Glomerular endothelial cell (primary cell): ENCODE measurements around the gene C9orf152. TPM values are rescaled to one million over a fixed set of nuclear protein-coding genes. Genes with fewer than 3 reads are reported as not detected.

Experiments used
- DNase-seq: peaks from one replicate; pipeline ENCODE4 v3.0.0-alpha.2; 2011; ENCODE audit warnings: low read depth, low spot score; ENCODE audit errors: extremely low read depth
- total RNA-seq: library from RNA; depleted of rRNA; stranded (reverse); fragments of >200 nt; gene quantifications from 2 replicates; pipeline ENCODE4 v1.2.3, GENCODE V29; 2015

Gene C9orf152
- total RNA-seq, 1 donor from 2014 or later, result not detected

DNA sequence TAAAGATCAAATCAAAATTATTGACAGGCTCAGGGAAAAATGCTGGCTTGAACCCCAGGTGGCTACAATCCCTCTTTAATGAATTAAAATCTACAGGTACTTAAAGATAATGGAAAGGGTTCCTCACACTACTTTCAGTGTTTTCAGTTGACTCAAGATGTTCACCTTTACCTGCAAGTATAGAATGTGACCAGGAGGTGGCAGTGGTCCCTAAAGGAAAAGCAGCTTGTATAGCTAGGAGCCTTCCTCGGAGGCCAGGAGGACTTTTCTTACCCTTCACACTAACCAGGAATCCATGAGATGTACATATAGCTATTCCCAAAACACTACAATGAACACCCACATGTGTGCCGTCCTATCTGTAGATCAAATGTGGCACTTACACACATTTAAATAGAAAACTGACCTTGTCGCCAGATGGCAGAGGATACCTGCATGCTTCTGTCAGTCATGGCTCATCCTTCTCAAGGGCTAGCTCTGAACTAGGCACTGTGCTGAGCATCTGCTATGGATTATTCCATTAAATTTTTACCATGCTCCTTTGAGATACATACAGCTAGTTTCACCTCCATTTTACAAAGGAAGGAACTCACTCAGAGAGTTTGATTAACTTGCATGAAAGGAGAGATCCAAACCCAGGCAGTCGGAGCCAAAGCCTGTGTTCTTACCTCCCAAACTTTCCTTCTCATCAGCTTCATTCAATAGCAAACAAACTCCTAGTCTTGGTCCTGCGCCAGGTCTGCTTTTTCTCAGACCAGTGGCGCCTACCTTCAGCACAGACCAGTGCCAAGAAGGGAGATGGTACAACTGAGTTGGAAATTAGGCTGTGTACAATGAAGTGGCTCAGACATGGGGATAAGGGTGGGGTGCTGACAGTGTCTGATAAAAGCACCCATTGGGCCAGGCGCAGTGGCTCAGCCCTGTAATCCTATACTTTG, 24.5 kb downstream of the C9orf152 start:
- peak; percentile 54 for DNase-seq

DNA sequence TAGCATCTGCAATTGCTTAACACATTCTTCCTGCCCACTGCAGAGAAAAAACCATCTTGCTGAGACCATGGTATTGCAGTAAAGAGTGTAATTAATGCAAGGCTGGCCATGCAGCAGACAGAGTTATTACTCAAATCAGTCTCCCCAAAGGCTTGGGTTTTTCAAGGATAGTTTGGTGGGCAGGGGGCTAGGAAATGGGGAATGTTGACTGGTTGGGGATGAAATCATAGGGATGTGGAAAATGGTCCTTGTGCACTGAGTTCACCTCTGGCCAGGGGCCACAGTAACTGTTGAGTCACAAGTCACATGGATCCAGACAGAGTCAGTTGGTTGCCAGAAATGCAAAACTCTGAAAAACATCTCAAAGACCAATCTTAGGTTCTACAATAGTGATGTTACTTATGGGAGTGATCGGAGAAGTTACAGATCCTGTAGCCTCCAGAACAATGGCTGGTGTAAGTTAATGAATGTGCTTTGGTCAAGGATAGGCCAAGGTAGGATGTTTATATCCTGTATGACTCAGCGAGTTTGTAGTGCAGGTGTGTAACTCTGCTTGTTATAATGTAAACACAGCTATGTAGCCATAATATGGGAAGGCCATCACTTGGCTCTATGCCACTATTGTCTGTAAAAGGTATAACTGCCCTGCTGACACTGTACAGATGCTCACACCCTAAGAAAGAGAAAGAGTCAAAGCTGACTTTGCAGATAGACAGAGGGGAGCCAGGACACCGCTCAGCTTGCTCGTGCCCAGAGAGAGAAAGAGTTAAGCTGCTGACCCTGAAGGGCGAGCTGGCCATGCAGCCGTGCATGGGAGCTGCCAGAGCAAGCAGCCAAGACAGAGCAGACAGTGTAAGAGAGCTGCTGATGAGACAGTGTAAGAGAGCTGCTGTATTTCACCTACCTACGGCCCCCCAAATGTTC, 27.2 kb downstream of the C9orf152 start:
- peak; percentile 22 for DNase-seq

DNA sequence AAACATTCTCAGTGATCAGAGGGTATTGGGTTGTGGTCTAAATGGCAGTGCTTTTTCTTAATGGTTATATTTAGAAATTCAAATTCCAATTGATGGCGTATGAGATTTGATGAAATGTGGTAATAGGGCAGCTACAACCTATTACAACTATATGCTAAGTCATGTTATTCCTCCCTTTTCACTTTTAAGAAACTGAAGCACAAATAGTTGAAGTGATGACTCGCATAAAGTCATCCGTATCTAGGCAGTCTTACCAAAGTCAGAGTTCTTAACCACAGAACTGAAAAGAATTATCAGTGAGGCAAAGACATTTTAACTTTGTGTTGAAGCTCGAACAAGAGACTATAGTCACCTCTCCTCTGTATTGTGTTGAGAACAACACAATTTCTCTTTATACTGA, 28.2 kb downstream of the C9orf152 start:
- DNase-seq, result no peak

DNA sequence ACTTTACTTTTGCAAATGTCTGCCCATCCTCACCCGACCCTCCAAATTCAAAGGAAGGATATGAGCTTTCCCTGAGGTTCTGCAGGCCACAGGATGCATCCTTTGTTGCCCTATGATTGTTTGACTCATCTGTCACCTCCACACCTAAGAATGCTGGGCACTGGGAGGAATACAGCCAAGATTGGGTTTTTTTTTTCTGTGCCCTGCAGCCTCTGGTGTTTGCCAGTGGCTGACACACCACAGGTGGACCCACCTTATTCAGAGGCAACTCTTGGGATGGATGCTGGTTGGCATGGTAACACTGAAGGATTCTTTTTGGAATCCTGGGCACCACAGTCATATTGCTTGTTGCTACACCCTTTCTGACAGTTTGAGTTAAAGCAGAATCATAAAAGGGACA, 29.7 kb downstream of the C9orf152 start:
- DNase-seq, result no peak

DNA sequence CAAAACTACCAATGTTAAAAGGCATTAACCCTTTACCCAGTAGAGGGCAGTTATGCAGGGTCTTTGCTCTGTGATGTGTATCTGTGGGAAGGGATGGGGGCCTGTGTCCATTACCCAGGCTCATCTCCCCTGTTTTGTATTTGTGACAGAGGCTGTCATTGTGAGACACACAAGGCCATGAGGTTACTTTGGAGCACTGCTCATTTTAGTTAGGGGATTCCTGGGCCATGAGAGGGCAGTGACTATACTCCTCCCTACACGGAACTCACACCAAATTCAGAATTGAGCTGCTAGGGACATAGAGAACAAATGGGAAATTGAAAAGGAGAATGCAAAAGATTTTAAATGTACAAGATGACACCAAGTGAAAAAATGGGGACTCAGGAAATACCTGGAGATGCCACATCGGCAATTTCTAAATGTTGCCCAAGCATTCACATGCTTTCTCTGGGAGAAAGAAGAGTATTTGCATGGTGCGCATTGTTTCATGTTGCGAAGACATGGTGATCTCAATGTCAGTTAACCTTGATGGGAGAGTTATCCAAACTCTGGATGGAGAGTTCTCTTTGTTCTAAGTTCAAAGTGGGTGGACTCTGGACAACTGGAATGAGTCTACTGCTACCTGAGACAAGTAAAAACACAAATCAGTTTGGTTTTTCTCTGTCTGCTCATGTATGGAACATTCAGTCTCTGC, 32.5 kb downstream of the C9orf152 start:
- DNase-seq, result no peak

DNA sequence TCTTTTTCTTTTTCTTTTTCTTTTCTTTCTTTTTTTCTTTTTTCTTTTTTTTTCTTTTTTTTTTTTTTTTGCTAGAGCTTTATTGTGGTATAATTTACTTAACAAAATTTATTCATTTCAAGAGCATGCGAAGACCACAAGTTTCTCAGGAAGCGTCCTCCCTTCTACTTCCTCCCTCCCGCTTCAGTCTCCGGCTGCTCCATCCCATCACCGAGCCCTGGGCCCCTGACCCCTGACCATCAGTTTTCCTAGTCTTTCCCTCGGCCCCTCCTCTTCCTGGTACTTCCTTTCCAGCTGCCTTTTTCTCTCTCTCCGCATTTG, 34.7 kb downstream of the C9orf152 start:
- no peak for DNase-seq

DNA sequence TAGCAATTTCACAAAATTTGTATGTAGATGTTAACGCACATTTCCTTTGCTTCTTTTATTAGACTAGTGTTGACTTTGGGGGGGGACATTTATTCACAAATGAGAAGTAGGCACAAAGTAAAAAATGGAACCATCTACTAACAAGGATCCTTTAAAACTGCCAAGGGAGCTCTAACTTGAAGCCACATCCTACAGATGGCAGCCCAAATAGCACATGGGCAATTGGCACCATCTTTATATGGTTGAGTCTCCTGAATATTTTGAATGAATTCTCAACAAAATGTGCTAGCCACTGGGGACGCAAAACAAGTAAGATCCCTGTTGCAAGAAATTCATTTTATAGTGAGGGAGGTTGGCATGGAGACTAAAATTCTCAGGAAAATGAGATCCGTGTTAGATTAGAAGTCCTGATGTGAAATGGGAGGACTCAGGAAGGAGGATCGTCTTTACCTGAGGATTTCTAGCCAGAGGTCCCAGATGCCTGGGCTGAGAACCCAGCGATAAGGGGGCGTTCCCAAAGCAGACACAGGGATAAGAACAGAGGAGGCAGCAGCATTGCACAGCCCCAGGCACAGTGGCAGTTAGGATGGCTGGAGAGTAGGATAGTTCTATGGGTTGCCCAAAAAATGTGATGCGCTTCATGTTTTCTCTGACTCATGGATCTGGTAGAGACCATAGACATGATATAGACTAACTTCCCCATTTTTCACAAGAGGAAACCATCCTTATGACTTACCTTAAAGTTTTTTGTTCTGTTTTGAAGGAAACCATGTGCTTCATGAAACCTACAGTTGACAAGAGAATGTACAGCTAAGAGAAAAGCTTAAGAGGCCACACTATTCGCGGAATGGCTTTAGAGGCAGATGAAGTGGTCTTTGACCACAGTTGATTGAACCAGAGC, 37.4 kb downstream of the C9orf152 start:
- no peak for DNase-seq

DNA sequence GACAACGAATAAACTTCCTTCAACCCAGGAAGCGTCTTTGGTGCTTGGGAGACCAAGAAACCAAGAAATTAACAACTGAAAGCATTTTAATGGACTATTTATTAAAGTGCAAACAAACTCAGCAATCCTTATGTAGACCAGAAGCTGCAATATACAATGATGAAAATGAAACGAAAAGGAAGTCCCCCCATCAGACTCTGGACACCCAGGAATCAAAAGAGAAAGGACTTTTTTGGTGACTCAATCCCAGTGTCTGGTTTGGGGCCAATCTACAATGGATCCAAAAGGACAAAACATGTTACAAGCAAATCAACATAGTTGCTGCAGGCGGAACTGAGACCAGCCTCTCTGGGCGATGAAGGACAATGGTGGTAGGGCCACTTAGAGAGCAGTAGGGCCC, 39.5 kb downstream of the C9orf152 start:
- no peak for DNase-seq

DNA sequence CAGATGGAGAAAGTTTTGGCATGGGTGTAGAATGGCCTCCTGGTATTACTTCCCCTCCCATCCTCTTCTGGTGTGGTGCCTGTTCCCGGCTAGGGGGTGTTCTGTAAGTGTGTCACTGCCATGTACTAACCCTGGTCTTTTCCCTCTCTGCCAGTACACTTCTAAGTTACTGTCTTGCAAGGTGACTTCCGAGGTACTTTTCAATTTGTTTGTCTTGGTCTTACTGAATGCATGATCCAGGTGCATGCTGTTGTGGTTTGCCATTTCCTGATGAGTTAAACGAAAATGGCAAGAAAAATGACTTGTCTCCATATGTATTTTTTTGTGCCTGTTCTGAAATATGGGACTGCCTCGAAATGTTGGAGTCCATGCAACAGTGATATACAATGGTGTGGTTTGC, 46.0 kb downstream of the C9orf152 start:
- no peak for DNase-seq

DNA sequence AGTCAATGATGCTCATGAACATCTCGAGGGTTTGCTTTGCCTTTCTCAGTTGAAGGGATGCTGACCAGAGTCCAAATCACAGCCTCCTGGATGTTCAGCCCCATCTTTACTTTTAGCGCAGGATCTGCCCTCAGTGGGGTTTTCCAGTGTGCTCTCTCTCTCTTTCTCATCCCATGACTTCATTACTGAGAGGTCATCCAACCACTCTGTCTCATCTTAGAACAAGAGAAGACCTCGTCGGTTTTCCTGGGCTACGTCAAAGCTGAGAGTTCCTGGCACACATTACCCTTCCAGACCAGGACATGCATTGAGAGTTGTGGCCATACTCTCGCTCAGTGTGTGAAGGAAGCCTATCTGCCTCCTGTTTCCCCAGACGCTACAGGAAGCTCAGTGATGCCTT, 47.3 kb downstream of the C9orf152 start:
- DNase-seq, result no peak

DNA sequence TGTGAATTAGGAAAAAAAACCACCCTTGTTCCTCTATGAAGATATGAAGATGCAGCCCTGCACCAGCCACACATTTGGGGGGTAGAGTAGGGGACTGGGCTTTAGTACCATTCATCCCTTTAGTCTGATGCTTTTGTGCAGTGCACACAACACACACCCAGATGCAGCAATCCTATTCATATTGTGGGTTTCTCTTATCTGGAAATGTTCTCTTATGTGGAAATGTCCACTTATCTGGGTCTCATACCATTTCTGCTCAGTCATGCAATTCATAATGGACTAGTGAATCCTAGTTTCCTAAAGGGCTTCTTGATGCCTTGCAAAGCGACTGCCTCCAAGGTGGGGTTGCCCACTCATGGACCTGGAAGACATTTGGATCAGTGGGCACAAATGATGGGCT, 47.8 kb downstream of the C9orf152 start:
- DNase-seq, result no peak

DNA sequence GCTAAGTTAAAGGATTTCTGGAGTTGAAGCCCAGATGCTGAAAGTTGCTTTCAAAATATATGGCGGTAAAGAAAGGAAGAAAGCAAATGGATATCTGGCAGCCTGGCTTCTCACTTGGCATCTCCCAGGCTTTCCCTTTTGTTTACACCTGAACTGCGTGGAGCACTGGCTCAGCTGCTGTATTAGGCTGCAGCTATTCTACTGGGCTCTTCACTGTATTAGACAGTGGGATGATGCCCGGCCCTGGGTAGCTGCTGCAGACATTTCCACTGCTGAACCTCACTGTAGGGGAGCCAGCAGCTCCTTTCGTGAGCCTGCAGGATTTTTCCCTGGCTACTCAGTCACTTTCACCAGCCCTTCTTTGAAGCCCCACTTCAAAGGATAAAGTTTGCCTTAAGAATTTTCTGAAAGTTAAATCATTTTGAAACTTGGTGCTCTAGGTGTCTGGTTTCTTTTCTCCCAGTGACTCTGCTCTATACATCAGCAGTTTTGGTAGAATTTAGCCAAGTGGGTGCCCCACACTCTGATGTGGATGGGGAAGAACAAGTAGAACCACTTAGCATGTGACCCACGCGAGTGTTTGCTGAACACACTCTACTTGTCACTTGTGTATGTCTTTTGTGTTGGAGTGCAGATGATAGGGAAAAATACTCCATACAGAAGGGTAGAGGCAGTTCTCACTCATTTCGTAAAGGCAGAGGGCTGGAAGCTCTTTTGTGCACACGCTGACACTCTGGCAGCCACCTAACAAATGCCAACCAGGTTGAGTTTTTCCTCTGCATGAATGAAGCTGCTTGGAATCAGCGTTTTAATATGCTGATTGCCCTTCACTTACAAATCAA, 49.9 kb downstream of the C9orf152 start:
- no peak for DNase-seq

DNA sequence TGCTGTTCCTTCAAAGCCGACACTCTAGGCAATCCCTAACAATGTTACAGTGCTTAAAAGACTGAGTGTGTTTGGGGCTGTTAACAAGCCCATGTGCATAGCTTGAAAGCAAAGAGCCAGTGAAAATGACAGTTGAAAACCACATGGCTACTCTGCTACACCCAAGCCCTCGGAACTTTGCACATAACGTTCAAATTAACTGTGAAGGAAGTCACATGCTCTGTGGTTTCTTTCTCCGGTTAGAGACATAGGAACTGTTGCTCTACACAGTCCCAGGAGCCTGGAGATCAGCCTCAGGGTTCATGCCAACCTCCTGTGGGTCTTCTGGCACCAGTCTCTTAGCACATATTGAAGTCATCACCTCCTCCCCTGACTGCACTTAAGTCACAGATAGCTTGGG, 51.1 kb downstream of the C9orf152 start:
- no peak for DNase-seq

DNA sequence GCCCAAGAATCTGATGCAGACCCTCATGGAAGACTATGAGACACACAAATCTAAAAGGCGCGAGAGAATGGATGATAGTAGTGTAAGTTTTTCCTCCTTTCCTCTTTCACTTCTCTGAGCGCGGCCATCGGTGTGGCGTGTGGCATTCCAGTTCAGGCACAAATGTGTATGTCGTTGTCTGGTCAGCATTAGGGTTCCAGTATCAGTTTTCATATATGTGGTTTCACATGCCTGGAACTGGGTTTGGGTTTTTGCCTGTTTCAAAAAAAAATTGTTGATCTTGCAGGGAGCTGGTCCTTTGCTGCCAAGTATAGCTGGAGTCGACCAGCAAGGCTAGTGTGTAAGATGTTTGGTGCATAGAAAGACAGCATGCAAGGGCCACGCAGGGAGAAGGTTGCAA, 51.5 kb downstream of the C9orf152 start:
- DNase-seq, result no peak

DNA sequence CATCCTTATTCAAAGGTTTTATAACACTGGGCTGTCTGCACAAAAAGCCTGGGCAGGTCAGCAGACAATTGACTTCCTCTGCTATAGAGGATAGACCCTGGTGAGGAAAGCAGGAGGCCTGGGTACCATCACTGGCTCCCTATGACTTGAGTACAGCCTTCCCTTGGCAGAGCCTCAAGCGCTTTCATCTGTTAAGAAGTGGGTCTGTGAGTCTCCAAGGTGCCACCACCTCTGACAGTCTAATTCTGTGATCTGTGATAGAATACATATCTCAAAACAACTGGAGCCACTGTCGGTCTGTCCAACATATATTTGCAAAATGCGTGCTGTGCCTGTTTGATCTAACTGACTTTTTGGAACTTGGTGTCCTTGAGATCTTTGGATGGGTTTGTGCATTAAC, 52.2 kb downstream of the C9orf152 start:
- DNase-seq, result no peak

DNA sequence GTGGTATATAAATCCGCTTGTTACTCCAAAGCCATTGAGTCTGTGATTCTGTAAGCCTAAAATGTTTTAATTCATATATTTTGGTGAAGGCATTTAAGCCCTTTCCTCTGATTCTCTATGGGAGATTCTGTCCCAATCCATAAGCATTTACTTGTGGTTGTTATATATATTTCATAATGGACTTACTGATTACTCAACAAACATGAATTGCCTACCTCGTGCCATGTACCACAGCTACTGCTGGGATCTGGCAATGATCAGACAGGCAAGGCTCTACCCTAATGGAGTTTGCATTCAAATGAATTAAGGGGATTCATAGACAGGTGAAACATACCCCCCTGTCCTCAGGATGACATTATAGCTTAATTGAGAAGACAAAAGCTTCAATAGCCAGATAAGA, 54.5 kb downstream of the C9orf152 start:
- no peak for DNase-seq

DNA sequence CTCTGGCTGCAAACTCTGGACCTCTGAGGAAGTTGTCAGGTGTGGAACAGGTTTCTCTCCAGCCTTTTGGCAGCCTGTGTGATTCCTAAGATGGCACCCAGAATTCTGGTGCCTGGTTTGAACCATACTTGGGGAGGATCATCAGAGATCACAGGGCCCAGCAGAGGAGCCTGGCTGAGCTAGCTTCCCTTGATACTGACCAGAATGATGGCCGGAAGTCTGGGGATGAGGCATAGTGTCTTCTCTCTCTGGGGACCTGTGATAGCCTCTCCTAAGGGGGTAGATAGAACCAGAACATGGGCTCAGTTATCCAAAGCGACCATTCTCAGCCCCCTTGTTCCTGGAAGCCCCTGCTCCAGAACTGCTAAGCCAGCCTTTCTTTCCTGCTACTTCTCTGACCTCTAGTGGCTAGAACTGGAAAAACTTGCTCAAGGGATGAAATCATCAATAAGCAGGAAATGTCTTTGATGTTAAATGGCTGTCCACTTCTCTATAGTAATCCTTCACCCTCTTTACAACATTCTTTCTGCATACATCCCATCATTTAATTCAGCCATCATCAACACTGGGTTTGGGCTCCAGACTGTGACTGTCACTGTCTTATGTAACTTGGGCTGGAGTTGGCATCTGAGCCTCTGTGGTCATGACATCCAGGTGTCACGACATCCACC, 55.1 kb downstream of the C9orf152 start:
- peak; percentile 45 for DNase-seq
